GM23248 (cell line): ENCODE data around the gene DCAF12L1. TPM values are rescaled to one million over a fixed set of nuclear protein-coding genes. Genes with fewer than 3 reads are reported as not detected.

Experiments used
- DNase-seq: peaks from one replicate; pipeline ENCODE4 v3.0.0-alpha.2; 2015
- H2AFZ ChIP-seq: fragments of 200-600 bp; sonication (generic); 2 replicates; pipeline ENCODE4 v1.6.1; 2016; ENCODE audit warnings: antibody characterized with exemption
- H3F3A ChIP-seq: fragments of 200-600 bp; sonication (generic); 2 replicates; pipeline ENCODE4 v1.6.1; 2016; ENCODE audit warnings: mild to moderate bottlenecking, antibody characterized with exemption, mixed run types; ENCODE audit not compliant: insufficient read depth
- H3K27ac ChIP-seq: fragments of 200-600 bp; sonication (generic); 2 replicates; pipeline ENCODE4 v1.5.1; 2016; ENCODE audit warnings: mild to moderate bottlenecking
- H3K27me3 ChIP-seq: fragments of 200-600 bp; sonication (generic); replicated peaks from 2 replicates; pipeline ENCODE4 v1.6.1; 2016; ENCODE audit warnings: mild to moderate bottlenecking; ENCODE audit not compliant: insufficient read depth
- H3K36me3 ChIP-seq: fragments of 200-600 bp; sonication (generic); 2 replicates; pipeline ENCODE4 v1.6.1; 2016; ENCODE audit warnings: low read depth, mild to moderate bottlenecking
- H3K4me1 ChIP-seq: fragments of 200-600 bp; sonication (generic); 2 replicates; pipeline ENCODE4 v1.6.1; 2016; ENCODE audit warnings: mild to moderate bottlenecking; ENCODE audit not compliant: insufficient read depth
- H3K4me2 ChIP-seq: fragments of 200-600 bp; sonication (generic); one replicate; pipeline ENCODE4 v1.6.1; 2016; ENCODE audit warnings: mild to moderate bottlenecking; ENCODE audit not compliant: unreplicated experiment
- H3K4me3 ChIP-seq: fragments of 200-600 bp; sonication (generic); 2 replicates; pipeline ENCODE4 v1.5.1; 2016; ENCODE audit warnings: mild to moderate bottlenecking
- H3K79me2 ChIP-seq: fragments of 200-600 bp; sonication (generic); 2 replicates; pipeline ENCODE4 v1.6.1; 2016; ENCODE audit warnings: mild to moderate bottlenecking; ENCODE audit not compliant: insufficient read depth
- H3K9ac ChIP-seq: fragments of 200-600 bp; sonication (generic); 2 replicates; pipeline ENCODE4 v1.6.1; 2016; ENCODE audit warnings: mild to moderate bottlenecking
- H3K9me2 ChIP-seq: fragments of 200-600 bp; sonication (generic); 2 replicates; pipeline ENCODE4 v1.6.1; 2016; ENCODE audit warnings: mixed run types, mild to moderate bottlenecking, moderate library complexity; ENCODE audit not compliant: insufficient read depth
- H3K9me3 ChIP-seq: fragments of 200-600 bp; sonication (generic); one replicate; pipeline ENCODE4 v1.6.1; 2017; ENCODE audit warnings: low read depth
- H4K20me1 ChIP-seq: fragments of 200-600 bp; sonication (generic); 2 replicates; pipeline ENCODE4 v1.6.0; 2016; ENCODE audit not compliant: insufficient read depth
- EZH2 ChIP-seq: fragments of 200-600 bp; sonication (generic); IDR thresholded peaks from 2 replicates; pipeline ENCODE4 v1.6.1; 2018; ENCODE audit warnings: antibody characterized with exemption, mild to moderate bottlenecking; ENCODE audit not compliant: insufficient read depth, poor library complexity, severe bottlenecking
- EZH2phosphoT487 ChIP-seq: fragments of 200-600 bp; sonication (generic); IDR thresholded peaks from 2 replicates; pipeline ENCODE4 v1.6.1; 2018; ENCODE audit warnings: antibody characterized with exemption, moderate library complexity, mild to moderate bottlenecking, low read depth; ENCODE audit not compliant: insufficient read depth
- WGBS, 2 experiments: methylation state at CpG; one replicate each; pipeline ENCODE4 v1.1.6; 2015 to 2017; ENCODE audit warnings: low lambda C conversion rate in 2 of 2, low coverage in 1 of 2; ENCODE audit errors: missing lambda C conversion rate in 2 of 2; 5-methylcytosine and 5-hydroxymethylcytosine counted together
- in situ Hi-C: fragments of 300-500 bp; cut with MboI; formaldehyde crosslinking; loops from 2 replicates; pipeline ENCODE4 v1.15.0; 2020
- polyA plus RNA-seq: library from polyadenylated mRNA; unstranded; fragments of >200 nt; fragmentation: Nextera tagmentation; extraction: Ambion mirVana; gene quantifications from 2 replicates; pipeline ENCODE4 v1.2.1, GENCODE V29; 2016
- total RNA-seq: library from RNA; depleted of rRNA; stranded (reverse); fragments of >200 nt; shearing (Covaris generic); gene quantifications from 2 replicates; pipeline ENCODE4 v1.2.3, GENCODE V29; 2014; rRNA removed

The DCAF12L1 gene
- total RNA-seq (not detected in 2 replicates), polyA plus RNA-seq (not detected in 2 replicates)

DNA sequence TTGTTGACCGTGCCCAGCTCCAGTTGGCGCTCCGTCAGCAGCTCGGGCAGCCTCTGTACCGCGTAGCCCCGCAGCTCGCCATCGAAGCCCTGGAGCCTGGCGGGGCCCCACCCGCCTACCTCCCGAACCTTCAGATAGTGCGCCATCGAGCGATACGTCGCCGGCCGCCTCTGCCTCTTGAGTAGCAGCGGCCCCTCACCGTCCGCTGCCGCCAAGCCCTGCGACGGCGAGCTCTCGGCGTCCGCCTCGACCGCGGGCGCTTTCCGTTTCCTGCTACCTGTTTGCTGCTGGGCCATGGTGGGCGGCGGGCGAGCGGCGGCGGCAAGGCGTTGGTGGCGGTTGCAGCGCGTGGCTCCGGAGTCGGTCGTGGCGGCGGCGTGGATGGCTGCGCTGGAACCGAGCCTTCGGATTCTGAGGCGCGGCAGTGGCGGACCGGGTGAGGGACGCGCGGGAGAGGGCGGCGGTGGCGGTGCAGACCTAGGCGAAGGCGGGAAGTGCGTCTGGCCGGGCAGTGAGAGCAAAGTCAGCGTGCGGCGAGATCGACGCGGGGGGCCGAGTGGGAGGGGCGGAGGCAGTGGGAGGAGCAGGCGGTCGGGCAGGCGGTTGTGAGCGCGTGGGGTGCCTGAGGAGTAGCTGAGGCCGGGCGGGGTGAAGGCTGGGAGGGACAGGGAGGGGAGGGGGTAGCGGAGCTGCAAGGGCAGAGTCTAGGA is at the start of gene DCAF12L1:
DCAF12L1 (minus strand) TSS at position 502 of the 710 bp plus-strand sequence; CDS start at position 296, 206 bp downstream.
- DNase-seq = no peak
- Histone ChIP-seq H3K4me3 (no peak within 1 kb of the TSS), H3K4me2 (no peak within 1 kb of the TSS), H3K27ac (no peak within 1 kb of the TSS), H3K9me3 (no peaks in the 10 kb centered on the region), H2AFZ (no peak within 1 kb of the TSS), H3K79me2 (no peaks in the 10 kb centered on the region), H3F3A (no peaks in the 10 kb centered on the region), H3K36me3 (no peaks in the 10 kb centered on the region), H3K27me3 (no peaks in the 10 kb centered on the region), H3K4me1 (no peaks in the 10 kb centered on the region), H3K9ac (no peak within 1 kb of the TSS), H4K20me1 (no peaks in the 10 kb centered on the region), H3K9me2 (no peaks in the 10 kb centered on the region)
- 9 to 12% methylated on average over 20 to 46 of the region's 83 CpGs for WGBS, 2 experiments
- in situ Hi-C loops = no loop called here
- TF ChIP-seq EZH2 = no peak
- no peak for TF ChIP-seq EZH2phosphoT487

DNA sequence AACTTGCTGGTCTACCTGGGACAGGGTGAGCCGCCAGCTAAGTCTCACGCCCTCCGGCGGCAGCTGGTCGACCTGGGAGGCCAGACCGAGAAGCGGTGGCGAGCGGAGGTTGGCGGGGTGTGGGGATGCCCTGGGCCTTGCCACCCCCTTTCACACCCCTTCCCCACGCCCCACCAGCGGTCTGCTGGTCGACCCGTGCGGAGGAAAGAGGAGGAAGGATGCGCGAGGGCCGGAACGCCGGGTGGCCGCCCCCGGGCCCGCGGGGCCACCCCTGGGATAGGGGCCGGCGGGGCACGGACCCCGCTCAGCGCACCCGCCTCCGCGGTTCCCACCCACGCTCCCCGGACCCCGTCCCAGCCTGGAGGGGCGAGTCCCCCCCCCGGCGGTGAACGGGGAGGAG is 28.3 kb upstream of the DCAF12L1 start:
- no peaks in the 10 kb centered on the region for H3K4me1 ChIP-seq
- H3K9me2 ChIP-seq = no peaks in the 10 kb centered on the region
- WGBS, 2 experiments = 26 to 36% methylated on average over 8 to 13 of the region's 39 CpGs
- no peak overlapping the region for H3K27ac ChIP-seq
- H3K4me3 ChIP-seq = no peak overlapping the region
- H3K36me3 ChIP-seq = no peaks in the 10 kb centered on the region
- H3K9ac ChIP-seq = no peak overlapping the region
- H3K27me3 ChIP-seq = no peaks in the 10 kb centered on the region
- H3K9me3 ChIP-seq = no peaks in the 10 kb centered on the region
- in situ Hi-C loops = no loop called here
- DNase-seq = no peak
- no peak overlapping the region for H3K4me2 ChIP-seq
- H2AFZ ChIP-seq = no peak overlapping the region
- TF ChIP-seq EZH2phosphoT487 = no peak
- no peak for TF ChIP-seq EZH2
- no peaks in the 10 kb centered on the region for H3F3A ChIP-seq
- no peaks in the 10 kb centered on the region for H3K79me2 ChIP-seq
- no peaks in the 10 kb centered on the region for H4K20me1 ChIP-seq

DNA sequence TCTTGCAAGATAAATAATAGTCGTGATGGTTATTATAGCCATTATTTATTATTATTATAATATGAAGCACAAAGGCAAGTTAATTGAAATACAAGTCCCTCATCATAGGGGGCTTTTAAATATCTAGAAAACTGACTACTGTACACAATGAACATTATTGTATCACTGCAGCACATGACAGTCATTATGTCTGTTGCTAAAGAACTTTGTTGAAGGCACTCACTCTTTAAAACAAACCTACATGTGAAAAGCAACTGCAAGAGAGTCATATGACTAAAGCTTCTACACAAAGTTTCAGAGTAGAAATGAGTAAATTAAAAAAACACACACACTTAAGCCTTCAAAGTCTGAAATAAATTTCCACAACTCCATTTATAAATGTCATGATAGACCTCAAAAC is 23.3 kb upstream of the DCAF12L1 start:
- H2AFZ ChIP-seq = no peak overlapping the region
- H3F3A ChIP-seq = no peaks in the 10 kb centered on the region
- no peaks in the 10 kb centered on the region for H3K36me3 ChIP-seq
- H3K79me2 ChIP-seq = no peaks in the 10 kb centered on the region
- no peak overlapping the region for H3K27ac ChIP-seq
- H3K4me3 ChIP-seq = no peak overlapping the region
- no peak for DNase-seq
- no peaks in the 10 kb centered on the region for H3K9me2 ChIP-seq
- in situ Hi-C loops = no loop called here
- TF ChIP-seq EZH2phosphoT487 = no peak
- no peak for TF ChIP-seq EZH2
- no peak overlapping the region for H3K9ac ChIP-seq
- H4K20me1 ChIP-seq = no peaks in the 10 kb centered on the region
- 7 to 14% methylated on average over 1 of the region's 1 CpG for WGBS, 2 experiments
- H3K9me3 ChIP-seq = no peaks in the 10 kb centered on the region
- H3K4me1 ChIP-seq = no peaks in the 10 kb centered on the region
- no peaks in the 10 kb centered on the region for H3K27me3 ChIP-seq
- no peak overlapping the region for H3K4me2 ChIP-seq

DNA sequence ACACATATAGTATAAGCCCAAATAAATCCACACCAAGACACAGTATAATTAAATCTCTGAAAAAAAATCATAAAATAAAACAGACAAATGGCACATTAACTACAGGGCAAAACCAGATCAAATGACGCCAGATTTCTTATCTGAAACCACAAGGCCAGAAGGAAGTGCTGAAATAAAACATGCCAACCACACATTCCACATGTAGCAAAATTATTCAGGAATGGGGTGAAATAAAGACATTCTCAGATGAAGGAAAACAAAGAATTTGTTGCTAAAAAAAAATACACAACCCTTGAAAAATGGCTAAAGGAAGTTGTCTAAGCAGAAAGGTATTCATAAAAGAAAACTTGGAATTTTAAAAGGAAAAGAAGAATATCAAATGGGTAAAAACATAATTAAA is 4.5 kb upstream of the DCAF12L1 start:
- Histone ChIP-seq H3K27me3 (no peaks in the 10 kb centered on the region), H3K27ac (no peak overlapping the region), H3K79me2 (no peaks in the 10 kb centered on the region), H3K36me3 (no peaks in the 10 kb centered on the region), H3F3A (no peaks in the 10 kb centered on the region), H3K4me1 (no peaks in the 10 kb centered on the region), H3K9me2 (no peaks in the 10 kb centered on the region), H3K4me3 (no peak overlapping the region), H4K20me1 (no peaks in the 10 kb centered on the region), H3K9ac (no peak overlapping the region), H3K4me2 (no peak overlapping the region), H2AFZ (no peak overlapping the region), H3K9me3 (no peaks in the 10 kb centered on the region)
- in situ Hi-C loops = no loop called here
- no peak for TF ChIP-seq EZH2phosphoT487
- TF ChIP-seq EZH2 = no peak
- WGBS, 2 experiments = 0% methylated on average over 1 of the region's 1 CpG
- DNase-seq = no peak
